GM12878 (cell line): ENCODE measurements around the gene UBLCP1.

Experiments used
- BRCA1 ChIP-seq: IDR thresholded peaks from 2 replicates; pipeline ENCODE4 v1.6.1; 2011; ENCODE audit warnings: low read depth, low read length, improper control_type of control experiment
- CREB1 ChIP-seq: IDR thresholded peaks from 2 replicates; pipeline ENCODE4 v1.6.1; 2012; ENCODE audit warnings: low read depth, mild to moderate bottlenecking, inconsistent platforms
- CTCF ChIP-seq, 3 experiments: IDR thresholded peaks in 2 of 3; conservative IDR thresholded peaks in 1 of 3; 2 replicates each; pipeline ENCODE4 v1.5.1; 2011; ENCODE audit warnings: low read depth in 3 of 3, low read length in 3 of 3, mild to moderate bottlenecking in 3 of 3, control low read depth in 2 of 3, moderate library complexity in 2 of 3, inconsistent platforms in 1 of 3, mixed read lengths in 1 of 3; ENCODE audit not compliant: control insufficient read depth in 2 of 3, insufficient read depth in 1 of 3; ENCODE audit errors: extremely low read depth in 1 of 3
- E2F8 ChIP-seq: fragments of 450-650 bp; IDR thresholded peaks from 2 replicates; pipeline ENCODE4 v1.6.1; 2018; ENCODE audit warnings: mild to moderate bottlenecking, low read depth, moderate library complexity; ENCODE audit not compliant: partially characterized antibody
- E4F1 ChIP-seq: fragments of 450-650 bp; IDR thresholded peaks from 2 replicates; pipeline ENCODE4 v1.6.1; 2018; ENCODE audit warnings: borderline replicate concordance, mild to moderate bottlenecking; ENCODE audit not compliant: partially characterized antibody
- MAX ChIP-seq: IDR thresholded peaks from 2 replicates; pipeline ENCODE4 v1.6.1; 2012; ENCODE audit warnings: low read depth, low read length, improper control_type of control experiment
- POLR2A ChIP-seq: IDR thresholded peaks from 2 replicates; pipeline ENCODE4 v1.6.1; 2011; ENCODE audit warnings: low read depth, mild to moderate bottlenecking, low read length
- TCF7 ChIP-seq: IDR thresholded peaks from 2 replicates; pipeline ENCODE4 v1.6.1; 2014; ENCODE audit warnings: antibody characterized with exemption, borderline replicate concordance
- USF1 ChIP-seq: IDR thresholded peaks from 2 replicates; pipeline ENCODE4 v1.6.1; 2011; ENCODE audit warnings: borderline replicate concordance, low read depth, mild to moderate bottlenecking, moderate library complexity, mixed read lengths, low read length; ENCODE audit not compliant: insufficient read depth; ENCODE audit errors: extremely low read length
- TF ChIP-seq, protein P1 (sequence below): IDR thresholded peaks from 2 replicates; pipeline ENCODE4 v1.6.1; 2012; ENCODE audit warnings: mild to moderate bottlenecking, low read depth, low read length

GRCh38 chr5:159262472-159262858, 625 bp upstream of the UBLCP1 start:
- TF ChIP-seq, protein P1, sequence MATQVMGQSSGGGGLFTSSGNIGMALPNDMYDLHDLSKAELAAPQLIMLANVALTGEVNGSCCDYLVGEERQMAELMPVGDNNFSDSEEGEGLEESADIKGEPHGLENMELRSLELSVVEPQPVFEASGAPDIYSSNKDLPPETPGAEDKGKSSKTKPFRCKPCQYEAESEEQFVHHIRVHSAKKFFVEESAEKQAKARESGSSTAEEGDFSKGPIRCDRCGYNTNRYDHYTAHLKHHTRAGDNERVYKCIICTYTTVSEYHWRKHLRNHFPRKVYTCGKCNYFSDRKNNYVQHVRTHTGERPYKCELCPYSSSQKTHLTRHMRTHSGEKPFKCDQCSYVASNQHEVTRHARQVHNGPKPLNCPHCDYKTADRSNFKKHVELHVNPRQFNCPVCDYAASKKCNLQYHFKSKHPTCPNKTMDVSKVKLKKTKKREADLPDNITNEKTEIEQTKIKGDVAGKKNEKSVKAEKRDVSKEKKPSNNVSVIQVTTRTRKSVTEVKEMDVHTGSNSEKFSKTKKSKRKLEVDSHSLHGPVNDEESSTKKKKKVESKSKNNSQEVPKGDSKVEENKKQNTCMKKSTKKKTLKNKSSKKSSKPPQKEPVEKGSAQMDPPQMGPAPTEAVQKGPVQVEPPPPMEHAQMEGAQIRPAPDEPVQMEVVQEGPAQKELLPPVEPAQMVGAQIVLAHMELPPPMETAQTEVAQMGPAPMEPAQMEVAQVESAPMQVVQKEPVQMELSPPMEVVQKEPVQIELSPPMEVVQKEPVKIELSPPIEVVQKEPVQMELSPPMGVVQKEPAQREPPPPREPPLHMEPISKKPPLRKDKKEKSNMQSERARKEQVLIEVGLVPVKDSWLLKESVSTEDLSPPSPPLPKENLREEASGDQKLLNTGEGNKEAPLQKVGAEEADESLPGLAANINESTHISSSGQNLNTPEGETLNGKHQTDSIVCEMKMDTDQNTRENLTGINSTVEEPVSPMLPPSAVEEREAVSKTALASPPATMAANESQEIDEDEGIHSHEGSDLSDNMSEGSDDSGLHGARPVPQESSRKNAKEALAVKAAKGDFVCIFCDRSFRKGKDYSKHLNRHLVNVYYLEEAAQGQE = no peak
- TF ChIP-seq CTCF (IDR thresholded peaks at IDR 0.05 in 2 of 3, conservative IDR thresholded peaks at IDR 0.05 in 1 of 3; ENCODE audit: control insufficient read depth in 2 of 3, extremely low read depth in 1 of 3, insufficient read depth in 1 of 3, low read depth in 3 of 3, low read length in 3 of 3) (no peak), BRCA1 (no peak), E4F1 (no peak), CREB1 (no peak), E2F8 (no peak), USF1 (no peak), POLR2A (no peak), MAX (no peak), TCF7 (no peak)
